Kidney (tissue), 14 donors: ENCODE results near the gene ANKRD36C. TPM values are rescaled to one million over a fixed set of nuclear protein-coding genes. Genes with fewer than 3 reads are reported as not detected.
"Not testable (repeated sequence)": the region's sequence is repeated elsewhere in the genome, so short reads cannot be mapped to it uniquely, and the experiment has no call there.

Experiments used
- DNase-seq, 5 donors: peaks; one replicate each; pipeline ENCODE4 v3.0.0-alpha.2; 2013 to 2020
- FAIRE-seq: peaks from 2 replicates; lab custom pipeline; 2012; peaks lifted over from hg19 to GRCh38; lab: Jason Lieb, UNC
- H3K27ac ChIP-seq, 2 donors: one replicate each; pipeline ENCODE4 v1.7.0; 2013; ENCODE audit warnings: low read depth in 2 of 2, low read length in 2 of 2, inconsistent platforms in 1 of 2
- H3K27me3 ChIP-seq: one replicate; pipeline ENCODE4 v1.7.1; 2013; ENCODE audit warnings: low read length, inconsistent platforms; ENCODE audit not compliant: control insufficient read depth, insufficient read depth
- H3K36me3 ChIP-seq, 3 donors: one replicate each; pipeline versions ENCODE4 v1.7.0 to v1.7.1; 2013; ENCODE audit warnings: low read length in 3 of 3, control low read depth in 1 of 3, inconsistent platforms in 1 of 3; ENCODE audit not compliant: insufficient read depth in 3 of 3, control insufficient read depth in 2 of 3
- H3K4me1 ChIP-seq, 3 donors: one replicate each; pipeline versions ENCODE4 v1.7.0 to v1.7.1; 2013; ENCODE audit warnings: low read length in 3 of 3, inconsistent platforms in 1 of 3, low read depth in 1 of 3; ENCODE audit not compliant: control insufficient read depth in 2 of 3, insufficient read depth in 2 of 3
- H3K4me3 ChIP-seq, 3 donors: one replicate each; pipeline versions ENCODE4 v1.7.0 to v1.8.1; 2013; ENCODE audit warnings: low read length in 3 of 3, control low read depth in 1 of 3, inconsistent platforms in 1 of 3
- H3K9ac ChIP-seq, 3 donors: one replicate each; pipeline versions ENCODE4 v1.7.0 to v1.7.1; 2013; ENCODE audit warnings: low read length in 3 of 3, control low read depth in 1 of 3, inconsistent platforms in 1 of 3
- H3K9me3 ChIP-seq, 3 donors: one replicate each; pipeline versions ENCODE4 v1.7.0 to v1.7.1; 2013; ENCODE audit warnings: low read length in 3 of 3, control low read depth in 1 of 3, inconsistent platforms in 1 of 3; ENCODE audit not compliant: control insufficient read depth in 2 of 3, insufficient read depth in 1 of 3
- CTCF ChIP-seq: IDR thresholded peaks from 3 replicates; pipeline ENCODE4 v1.5.1; 2012; ENCODE audit warnings: mild to moderate bottlenecking, moderate library complexity, borderline replicate concordance; ENCODE audit not compliant: insufficient read depth; ENCODE audit errors: extremely low read depth
- intact Hi-C: fragments of 100-400 bp; cut with DNase I; formaldehyde crosslinking; loops from one replicate; pipeline ENCODE4 v1.11.1; 2022
- polyA plus RNA-seq: library from polyadenylated mRNA; stranded (reverse); fragments of 350-450 nt; fragmentation: Illumina TruSeq; extraction: RNeasy Lipid Tissue Mini Kit (QIAGEN cat#74804); gene quantifications from one replicate; pipeline ENCODE4 v1.2.3, GENCODE V29; 2014; ENCODE audit warnings: low read depth, low replicate concordance; ENCODE audit not compliant: insufficient read depth
- total RNA-seq: library from RNA; stranded (reverse); fragmentation: NEBNext Ultra II Directional; extraction: Animal tissue kit (Norgen Biotek cat#: 25700); gene quantifications from one replicate; pipeline ENCODE4 v1.2.1, GENCODE V29; 2021
- donor health status: control.
- donor health status: control.
- donor health status: control.
- donor health status: control.
- donor health status: control.
- donor health status: DM: yes; HTN: yes; CAD: no.
- donor health status: Normal renal cell carcinoma (clear cell type).

The ANKRD36C gene
- total and polyA plus RNA-seq, 2 donors from 2014 or later = 0.15 to 26.2 TPM

GRCh38 chr2:95799892-95800291 lies 191.7 kb downstream of the ANKRD36C start:
- Histone ChIP-seq H3K4me3 (no peak overlapping the region), H3K27ac (no peak overlapping the region), H3K27me3 (no peaks in the 10 kb centered on the region), H3K9me3 (no peaks in the 10 kb centered on the region), H3K4me1 (no peaks in the 10 kb centered on the region), H3K9ac (no peak overlapping the region), H3K36me3 (no peaks in the 10 kb centered on the region)
- DNase-seq (peak in 2 of 5 donors; percentile 24 to 65), FAIRE-seq (no peak)
- intact Hi-C loops = no loop called here
- TF ChIP-seq CTCF = no peak

DNA sequence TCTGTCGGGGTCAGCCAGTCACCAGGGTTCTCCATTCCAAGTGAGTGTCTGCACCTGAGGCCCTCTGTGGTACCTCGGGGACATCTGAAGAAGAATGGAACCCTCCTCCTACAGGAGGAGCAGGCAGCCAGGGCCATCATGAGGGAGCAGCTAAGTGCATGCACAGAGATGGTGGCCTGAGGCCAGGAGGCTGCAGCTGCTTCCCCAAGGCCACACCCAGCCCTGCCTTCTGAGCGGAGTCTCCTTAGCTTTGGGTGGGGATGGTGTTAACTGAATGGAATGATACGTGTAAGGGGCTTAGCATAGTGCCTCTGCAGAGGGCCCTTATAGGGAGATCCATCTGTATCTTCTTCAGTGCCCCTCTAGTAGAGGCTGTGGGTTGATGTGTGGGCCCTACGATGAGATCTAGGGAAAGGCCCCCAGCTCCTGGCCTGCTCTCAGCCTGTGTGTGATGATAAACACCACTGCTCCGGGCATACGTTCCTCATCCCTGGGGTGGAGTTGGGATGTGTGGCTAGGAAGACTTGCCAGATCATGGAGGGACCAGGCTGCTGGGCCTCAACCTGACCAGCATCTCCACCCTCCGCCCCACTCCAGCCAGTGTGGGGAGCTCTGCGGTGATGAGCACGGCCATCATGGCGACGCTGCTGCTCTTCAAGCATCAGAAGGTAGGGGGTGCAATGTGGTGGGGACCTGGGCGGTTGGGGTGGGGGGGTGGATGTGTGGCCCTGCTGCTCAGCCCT lies 192.3 kb downstream of the ANKRD36C start:
- H3K4me1 ChIP-seq, H3K27ac ChIP-seq, H3K27me3 ChIP-seq, H3K36me3 ChIP-seq, FAIRE-seq, H3K4me3 ChIP-seq, intact Hi-C loops, H3K9ac ChIP-seq, H3K9me3 ChIP-seq: not testable (repeated sequence)
- DNase-seq = peak in 1 of 5 donors; percentile 50

- H3K4me1 ChIP-seq, FAIRE-seq, H3K27me3 ChIP-seq, H3K9me3 ChIP-seq, H3K36me3 ChIP-seq, H3K27ac ChIP-seq, DNase-seq, intact Hi-C loops, H3K9ac ChIP-seq, H3K4me3 ChIP-seq: not testable (repeated sequence)
These were observed 195.2 kb downstream of the ANKRD36C start for GRCh38 chr2:95796249-95797099.

DNA sequence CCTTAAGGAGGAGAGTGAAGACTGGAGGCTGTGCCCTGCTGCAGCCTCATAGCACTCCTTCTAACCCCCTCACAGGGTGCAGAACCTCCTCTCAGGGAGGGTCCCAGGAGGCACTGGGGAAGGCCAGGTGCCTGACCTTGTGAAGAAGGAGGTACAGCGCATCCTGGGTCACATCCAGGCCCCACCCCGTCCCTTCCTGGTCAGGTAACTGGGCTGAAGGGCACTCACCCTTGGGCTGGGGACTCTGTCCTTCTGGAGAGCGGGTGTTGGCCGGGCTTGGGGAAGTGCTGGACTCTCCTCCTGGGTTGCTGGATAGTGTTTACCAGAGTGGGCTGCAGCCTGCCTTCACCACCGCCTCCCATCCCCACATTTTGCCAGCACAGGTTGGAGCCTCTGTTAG lies 197.7 kb downstream of the ANKRD36C start:
- FAIRE-seq, H3K4me1 ChIP-seq, DNase-seq, H3K36me3 ChIP-seq, H3K27me3 ChIP-seq, H3K4me3 ChIP-seq, H3K9ac ChIP-seq, intact Hi-C loops, H3K27ac ChIP-seq, H3K9me3 ChIP-seq: not testable (repeated sequence)

DNA sequence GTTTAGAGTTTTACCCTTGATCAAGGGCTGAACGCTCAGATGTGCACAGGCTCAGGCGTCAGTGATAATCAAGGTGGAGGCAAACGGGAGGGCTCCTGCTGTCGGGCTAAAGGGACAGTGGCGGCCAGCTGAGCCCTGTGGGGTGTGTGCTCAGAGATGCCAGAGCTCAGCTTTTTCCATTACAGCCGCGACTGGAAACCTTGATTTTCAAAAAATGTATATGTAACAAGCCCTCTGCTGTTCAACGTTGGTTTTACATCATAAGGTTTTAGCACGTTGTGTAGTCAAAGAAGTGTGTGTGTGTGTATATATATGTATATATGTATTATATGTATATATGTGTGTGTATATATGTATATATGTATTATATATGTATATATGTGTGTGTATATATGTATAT lies 201.4 kb downstream of the ANKRD36C start:
- not testable (repeated sequence) for FAIRE-seq

DNA sequence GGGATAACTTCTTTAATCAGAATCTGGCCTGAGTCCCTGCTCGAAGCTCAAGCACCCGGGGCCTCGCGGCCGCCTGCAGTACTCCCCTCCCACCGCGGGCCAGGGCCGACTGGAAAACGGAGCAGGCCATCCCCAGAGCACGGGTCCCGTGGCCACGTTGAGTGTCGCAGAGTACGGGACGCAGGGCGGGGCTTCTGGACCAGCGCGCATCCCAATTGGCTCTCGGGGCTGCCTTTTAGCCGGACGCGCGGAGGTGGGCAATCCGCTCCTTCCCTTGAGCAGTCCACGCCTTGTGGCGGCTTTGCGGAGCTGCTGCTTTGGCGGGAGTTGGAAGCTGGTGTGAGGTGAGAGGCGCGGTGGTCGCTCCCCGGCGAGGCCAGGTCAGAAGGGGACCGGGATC lies 202.2 kb downstream of the ANKRD36C start:
- H3K9ac ChIP-seq, DNase-seq, intact Hi-C loops, H3K27ac ChIP-seq, H3K36me3 ChIP-seq, H3K27me3 ChIP-seq, FAIRE-seq, H3K9me3 ChIP-seq, H3K4me1 ChIP-seq, H3K4me3 ChIP-seq: not testable (repeated sequence)

More for the DNA sequence above, 201.4 kb downstream of the ANKRD36C start:
- H3K9me3 ChIP-seq, H3K4me3 ChIP-seq, H3K4me1 ChIP-seq, H3K9ac ChIP-seq, intact Hi-C loops, H3K36me3 ChIP-seq, H3K27ac ChIP-seq, DNase-seq, H3K27me3 ChIP-seq: not testable (repeated sequence)

GRCh38 chr2:95788642-95789041 lies 203.0 kb downstream of the ANKRD36C start:
- intact Hi-C loops, H3K27ac ChIP-seq, H3K4me1 ChIP-seq, H3K27me3 ChIP-seq, FAIRE-seq, H3K36me3 ChIP-seq, H3K9ac ChIP-seq, H3K9me3 ChIP-seq, H3K4me3 ChIP-seq, DNase-seq: not testable (repeated sequence)
